Suprapubic skin (tissue), 4 donors: ENCODE measurements around the gene ST6GAL2.

Source experiments
- EP300 ChIP-seq: sonication (generic); formaldehyde crosslinking; IDR thresholded peaks from one replicate; pipeline ENCODE4 v1.6.1; 2017; ENCODE audit warnings: antibody characterized with exemption
- POLR2A ChIP-seq, 2 donors: fragments of 450-650 bp; IDR thresholded peaks; one replicate each; pipeline ENCODE4 v1.6.1; 2017; ENCODE audit warnings: antibody characterized with exemption in 2 of 2, mild to moderate bottlenecking in 2 of 2, moderate library complexity in 2 of 2
- POLR2AphosphoS5 ChIP-seq, 3 donors: sonication (generic); formaldehyde crosslinking; IDR thresholded peaks; one replicate each; pipeline ENCODE4 v1.6.1; 2017; ENCODE audit warnings: antibody characterized with exemption in 3 of 3
- TF ChIP-seq, protein P1 (sequence below), 2 donors: fragments of 200-600 bp in 1 of 2; fragments of 450-650 bp in 1 of 2; sonication (generic) in 1 of 2; IDR thresholded peaks; one replicate each; pipeline ENCODE4 v1.5.1; 2016 to 2019; ENCODE audit warnings: antibody characterized with exemption in 2 of 2, mild to moderate bottlenecking in 1 of 2, moderate library complexity in 1 of 2

DNA sequence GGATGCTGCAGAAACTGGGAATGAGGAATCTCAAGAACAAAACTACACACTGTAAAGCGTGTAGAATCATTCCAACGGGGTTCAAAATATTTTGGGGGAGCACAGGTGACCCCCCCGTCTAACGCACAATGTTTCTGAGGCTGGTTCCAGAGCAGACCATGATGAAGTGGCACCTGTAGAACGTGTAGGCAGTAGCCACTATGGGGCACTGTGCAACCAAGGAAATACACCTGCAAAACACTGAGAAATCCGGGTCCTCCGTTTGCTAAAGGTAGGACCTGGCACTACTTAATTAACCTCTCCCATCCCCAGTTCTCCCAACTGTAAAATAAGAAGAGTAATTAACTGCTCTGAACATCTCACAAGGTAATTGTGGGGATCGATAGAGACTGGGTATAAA lies 22.6 kb downstream of the ST6GAL2 start:
- TF ChIP-seq, protein P1, sequence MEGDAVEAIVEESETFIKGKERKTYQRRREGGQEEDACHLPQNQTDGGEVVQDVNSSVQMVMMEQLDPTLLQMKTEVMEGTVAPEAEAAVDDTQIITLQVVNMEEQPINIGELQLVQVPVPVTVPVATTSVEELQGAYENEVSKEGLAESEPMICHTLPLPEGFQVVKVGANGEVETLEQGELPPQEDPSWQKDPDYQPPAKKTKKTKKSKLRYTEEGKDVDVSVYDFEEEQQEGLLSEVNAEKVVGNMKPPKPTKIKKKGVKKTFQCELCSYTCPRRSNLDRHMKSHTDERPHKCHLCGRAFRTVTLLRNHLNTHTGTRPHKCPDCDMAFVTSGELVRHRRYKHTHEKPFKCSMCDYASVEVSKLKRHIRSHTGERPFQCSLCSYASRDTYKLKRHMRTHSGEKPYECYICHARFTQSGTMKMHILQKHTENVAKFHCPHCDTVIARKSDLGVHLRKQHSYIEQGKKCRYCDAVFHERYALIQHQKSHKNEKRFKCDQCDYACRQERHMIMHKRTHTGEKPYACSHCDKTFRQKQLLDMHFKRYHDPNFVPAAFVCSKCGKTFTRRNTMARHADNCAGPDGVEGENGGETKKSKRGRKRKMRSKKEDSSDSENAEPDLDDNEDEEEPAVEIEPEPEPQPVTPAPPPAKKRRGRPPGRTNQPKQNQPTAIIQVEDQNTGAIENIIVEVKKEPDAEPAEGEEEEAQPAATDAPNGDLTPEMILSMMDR (IDR thresholded peaks at IDR 0.05) = no peak
- TF ChIP-seq EP300 (no peak), POLR2A (IDR thresholded peaks at IDR 0.05) (no peak), POLR2AphosphoS5 (IDR thresholded peaks at IDR 0.05) (no peak)
